Purkinje cell (primary cell): ENCODE results near the gene ATP5F1A. TPM values are rescaled to one million over a fixed set of nuclear protein-coding genes. Genes with fewer than 3 reads are reported as not detected.

Experiments
- polyA plus RNA-seq: library from polyadenylated mRNA; unstranded; fragments of >200 nt; fragmentation: Nextera tagmentation; gene quantifications from 2 replicates; pipeline ENCODE4 v1.2.1, GENCODE V29; 2014

The ATP5F1A gene
- 938 and 986 TPM in 2 replicates for polyA plus RNA-seq

DNA sequence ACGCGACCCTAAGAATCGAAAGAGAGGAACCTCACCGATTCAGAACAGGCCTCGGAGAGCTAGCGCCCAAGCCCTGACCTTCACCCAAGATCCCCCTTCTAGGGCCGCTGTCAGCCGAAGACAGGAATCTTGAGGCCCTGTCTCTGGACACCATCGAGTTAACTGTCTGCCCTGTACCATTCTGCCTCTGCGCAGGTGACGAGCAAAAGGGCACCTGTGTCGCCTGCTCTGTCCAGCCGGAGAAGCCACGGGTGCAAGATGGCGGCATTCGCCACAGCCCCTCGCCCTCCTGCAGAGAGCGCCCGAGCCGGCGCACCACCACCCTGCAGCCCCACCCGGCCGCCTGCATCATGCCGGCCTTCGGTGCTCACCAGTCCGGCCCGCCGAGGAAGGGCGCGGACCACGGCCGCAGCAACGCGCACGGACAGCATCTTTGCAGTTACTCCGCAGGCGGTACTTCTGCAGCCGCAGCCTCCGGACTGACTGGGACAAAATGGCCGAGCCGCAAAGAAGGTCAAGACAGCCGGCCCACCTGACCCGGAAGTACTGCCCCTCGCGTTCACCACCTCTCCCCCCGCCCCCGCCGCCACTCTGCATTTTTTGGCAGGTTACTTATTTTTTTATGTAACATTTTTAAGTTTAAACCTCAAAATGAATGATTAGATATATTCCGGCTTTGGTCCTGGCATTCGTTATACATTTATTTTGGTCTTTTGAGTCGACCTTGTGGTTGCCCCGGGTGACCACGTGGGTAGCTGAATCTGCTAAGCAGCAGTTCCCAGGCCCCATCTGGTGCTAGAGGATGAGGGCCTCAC lies at the start of gene ATP5F1A:
Gene ATP5F1A, minus strand, starts transcription at position 496 of the 815 bp plus-strand sequence. Its CDS starts 65 bp downstream, at position 431.

DNA sequence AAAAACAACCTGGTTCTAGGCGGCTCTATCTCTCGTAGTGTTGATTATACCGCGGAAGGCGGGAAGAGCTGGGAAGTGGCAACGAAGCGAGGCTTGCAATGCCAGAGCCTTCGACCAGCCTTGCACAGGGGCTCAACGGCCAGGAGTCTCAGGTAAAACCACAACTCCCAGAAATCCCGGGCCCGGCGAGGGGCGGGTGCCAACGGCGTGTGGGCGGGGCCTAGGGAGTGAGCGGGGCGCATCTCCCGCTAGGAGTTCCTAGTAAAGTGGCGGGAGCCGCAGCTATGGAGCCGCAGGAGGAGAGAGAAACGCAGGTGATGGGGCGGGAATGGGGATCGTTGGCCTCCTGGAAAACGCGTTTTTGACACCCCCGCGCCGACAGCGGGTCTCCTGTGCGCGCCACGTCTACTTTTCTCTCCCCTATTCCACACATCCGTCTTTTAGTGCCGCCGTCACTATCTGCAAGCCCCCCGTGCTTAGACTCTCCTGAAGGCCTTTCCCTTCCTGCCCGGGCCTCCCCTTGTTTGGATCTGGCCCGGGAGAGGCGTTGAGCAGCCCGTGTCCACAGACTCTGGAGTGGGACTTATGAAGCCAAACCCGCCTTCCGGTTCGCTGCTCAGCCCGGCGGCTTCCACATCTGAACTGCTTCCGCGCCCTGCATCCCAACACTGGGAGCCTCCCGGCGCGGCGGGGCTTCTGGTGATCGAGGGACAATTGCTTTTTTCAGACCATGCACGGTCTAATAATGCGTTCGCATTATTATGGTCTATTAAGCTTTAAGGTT lies 6.2 kb upstream of the ATP5F1A start, which contains the start of gene HAUS1:
Gene HAUS1, plus strand, starts transcription at position 258 of the 784 bp plus-strand sequence. Its CDS starts 27 bp downstream, at position 285.

GRCh38 chr18:46071653-46072375 lies 26.3 kb downstream of the ATP5F1A start, which contains the start of gene PSTPIP2:
TSS of gene PSTPIP2 (minus strand) at chr18:46072260. CDS start at chr18:46072188, 72 bp downstream.

Other genes starting within 250 kb of the ATP5F1A start
- 7.8 and 10.7 TPM in 2 replicates for gene EPG5, start 131.0 kb downstream of the ATP5F1A start, polyA plus RNA-seq
- 1.6 and 2.1 TPM in 2 replicates for gene PSTPIP2, start 26.0 kb downstream of the ATP5F1A start, polyA plus RNA-seq
- 16.2 and 38.0 TPM in 2 replicates for gene HAUS1, start 6.1 kb upstream of the ATP5F1A start, polyA plus RNA-seq